HepG2 (cell line): ENCODE measurements around the gene DPEP3. TPM values are rescaled to one million over a fixed set of nuclear protein-coding genes. Genes with fewer than 3 reads are reported as not detected.

ENCODE experiments used
- ATAC-seq: fragments of 200-7000 bp; cut with Tn5 transposase; 3 replicates; pipeline ENCODE4 v1.9.1; 2020; ENCODE audit warnings: mild to moderate bottlenecking, moderate library complexity
- BruUV-seq: library from RNA; stranded (reverse); fragments of 400-500 nt; replicated peaks from 2 replicates; lab custom pipeline; 2021; lab: Mats Ljungman, UMichigan
- CTCF ChIA-PET: fragments of 300-600 bp; formaldehyde crosslinking; extraction: SDS; loops from one replicate; lab custom pipeline; 2021; ENCODE audit warnings: low total read pairs, inconsistent platforms, low intra/inter-chr PET ratio; lab: Yijun Ruan, JAX
- POLR2A ChIA-PET: fragments of 350-600 bp; sonication (Branson Sonifier 250); formaldehyde crosslinking; loops from one replicate; lab custom pipeline; 2020; ENCODE audit warnings: antibody characterized with exemption, inconsistent platforms; lab: Yijun Ruan, JAX
- DNase-seq: peaks from one replicate; pipeline ENCODE4 v3.0.0-alpha.2; 2015; ENCODE audit warnings: low spot score
- FAIRE-seq: peaks from 3 replicates; lab custom pipeline; 2011; peaks lifted over from hg19 to GRCh38; lab: Jason Lieb, UNC
- H2AFZ ChIP-seq: one replicate; pipeline ENCODE4 v1.6.1; 2011; ENCODE audit warnings: low read length, inconsistent platforms
- H3K27ac ChIP-seq: fragments of 300-600 bp; 3 replicates; pipeline ENCODE4 v1.8.0; 2011; ENCODE audit warnings: mixed run types, mild to moderate bottlenecking, mixed read lengths, low read length, inconsistent platforms; ENCODE audit not compliant: insufficient read depth; ENCODE audit errors: extremely low read length
- H3K27me3 ChIP-seq, 2 experiments: fragments of 200-600 bp in 1 of 2; 2 replicates in 1 of 2; 3 replicates in 1 of 2; pipeline versions ENCODE4 v1.6.0 to v1.8.0; 2011; ENCODE audit warnings: low read length in 2 of 2, mild to moderate bottlenecking in 2 of 2, moderate library complexity in 2 of 2, inconsistent platforms in 1 of 2; ENCODE audit not compliant: insufficient read depth in 2 of 2, control insufficient read depth in 1 of 2
- H3K36me3 ChIP-seq, 2 experiments: fragments of 200-600 bp in 1 of 2; replicated peaks in 1 of 2; 2 replicates in 1 of 2; 3 replicates in 1 of 2; pipeline versions ENCODE4 v1.5.1 to v1.8.0; 2011; ENCODE audit warnings: low read length in 2 of 2, inconsistent platforms in 1 of 2; ENCODE audit not compliant: insufficient read depth in 2 of 2, control insufficient read depth in 1 of 2
- H3K4me1 ChIP-seq: 2 replicates; pipeline ENCODE4 v1.5.1; 2012; ENCODE audit warnings: low read length, inconsistent platforms; ENCODE audit not compliant: insufficient read depth
- H3K4me2 ChIP-seq: 2 replicates; pipeline ENCODE4 v1.6.0; 2011; ENCODE audit warnings: low read depth, low read length, inconsistent platforms
- H3K4me3 ChIP-seq, 3 experiments: fragments of 200-600 bp in 1 of 3; sonication (generic), shearing (Covaris generic) in 1 of 3; replicated peaks in 1 of 3; 2 replicates each; pipeline ENCODE4 v1.5.1; 2011 to 2016; ENCODE audit warnings: low read length in 3 of 3, inconsistent platforms in 2 of 3, low read depth in 2 of 3, mild to moderate bottlenecking in 2 of 3, control low read depth in 1 of 3, mixed read lengths in 1 of 3; ENCODE audit not compliant: insufficient read depth in 1 of 3
- H3K79me2 ChIP-seq: one replicate; pipeline ENCODE4 v1.6.1; 2011; ENCODE audit warnings: low read length, inconsistent platforms; ENCODE audit not compliant: insufficient read depth
- H3K9ac ChIP-seq: 2 replicates; pipeline ENCODE4 v1.6.0; 2011; ENCODE audit warnings: mild to moderate bottlenecking, low read depth, low read length, inconsistent platforms; ENCODE audit not compliant: insufficient read depth
- H3K9me3 ChIP-seq: 2 replicates; pipeline ENCODE4 v1.5.1; 2012; ENCODE audit warnings: mild to moderate bottlenecking, low read length
- H4K20me1 ChIP-seq: 2 replicates; pipeline ENCODE4 v1.6.0; 2011; ENCODE audit warnings: inconsistent platforms, mild to moderate bottlenecking, low read length, moderate library complexity; ENCODE audit not compliant: insufficient read depth
- AKAP8 ChIP-seq: sonication (generic); formaldehyde crosslinking; IDR thresholded peaks from 2 replicates; pipeline ENCODE4 v1.5.1; 2020; ENCODE audit warnings: mild to moderate bottlenecking, missing genetic modification reagents
- BHLHE40 ChIP-seq: IDR thresholded peaks from 2 replicates; pipeline ENCODE4 v1.6.1; 2011; ENCODE audit warnings: low read length, improper control_type of control experiment
- FOXA1 ChIP-seq, 2 experiments: fragments of 450-650 bp in 1 of 2; sonication (generic) in 1 of 2; formaldehyde crosslinking in 1 of 2; IDR thresholded peaks; 2 replicates each; pipeline versions ENCODE4 v1.4.0 to v1.6.1; 2016 to 2020; ENCODE audit warnings: missing genetic modification reagents in 1 of 2
- GATAD1 ChIP-seq: IDR thresholded peaks from 2 replicates; pipeline ENCODE4 v1.6.1; 2016; ENCODE audit warnings: missing genetic modification reagents, missing compliant biosample characterization
- KDM3A ChIP-seq: IDR thresholded peaks from 2 replicates; pipeline ENCODE4 v1.6.1; 2018; ENCODE audit warnings: low read depth, missing compliant biosample characterization
- MEIS2 ChIP-seq: sonication (generic); formaldehyde crosslinking; IDR thresholded peaks from 2 replicates; pipeline ENCODE4 v1.9.0; 2021; ENCODE audit warnings: mild to moderate bottlenecking, missing genetic modification reagents
- SIX4 ChIP-seq: sonication (generic); formaldehyde crosslinking; IDR thresholded peaks from 2 replicates; pipeline ENCODE4 v1.4.0; 2020; ENCODE audit warnings: missing genetic modification reagents
- SMARCE1 ChIP-seq: fragments of 450-650 bp; IDR thresholded peaks from 2 replicates; pipeline ENCODE4 v1.6.1; 2017; ENCODE audit warnings: borderline replicate concordance
- SOX6 ChIP-seq, 2 experiments: fragments of 450-650 bp in 1 of 2; sonication (generic) in 1 of 2; formaldehyde crosslinking in 1 of 2; IDR thresholded peaks; 2 replicates each; pipeline versions ENCODE4 v1.4.0 to v1.6.1; 2017 to 2020; ENCODE audit warnings: antibody characterized with exemption in 1 of 2, mild to moderate bottlenecking in 1 of 2, missing genetic modification reagents in 1 of 2
- TOE1 ChIP-seq: sonication (generic); formaldehyde crosslinking; IDR thresholded peaks from 2 replicates; pipeline ENCODE4 v1.4.0; 2020; ENCODE audit warnings: mild to moderate bottlenecking, missing genetic modification reagents
- ZNF382 ChIP-seq: sonication (generic); formaldehyde crosslinking; IDR thresholded peaks from 2 replicates; pipeline ENCODE4 v1.5.0; 2020; ENCODE audit warnings: missing genetic modification reagents, mild to moderate bottlenecking, borderline replicate concordance
- ZNF83 ChIP-seq: sonication (generic); formaldehyde crosslinking; IDR thresholded peaks from 2 replicates; pipeline ENCODE4 v1.4.0; 2020; ENCODE audit warnings: missing genetic modification reagents, mild to moderate bottlenecking, borderline replicate concordance
- ZSCAN9 ChIP-seq: IDR thresholded peaks from 2 replicates; pipeline ENCODE4 v1.6.1; 2016; ENCODE audit warnings: borderline replicate concordance
- WGBS: methylation state at CpG from one replicate; pipeline ENCODE4 v1.1.6; 2017; ENCODE audit warnings: low lambda C conversion rate; 5-methylcytosine and 5-hydroxymethylcytosine counted together
- in situ Hi-C: cut with HindIII; loops from 2 replicates; pipeline ENCODE4 v1.10.0; 2017; ENCODE audit warnings: low pct_unique_long_range_greater_than_20kb; ENCODE audit not compliant: extremely low pct_ligation_motif_present
- intact Hi-C: fragments of 100-400 bp; cut with micrococcal nuclease; formaldehyde crosslinking; loops from one replicate; pipeline ENCODE4 v1.10.0; 2022; ENCODE audit not compliant: unreplicated experiment
- polyA plus RNA-seq, 8 experiments: library from polyadenylated mRNA; depleted of rRNA in 3 of 8; stranded (reverse) in 7 of 8; unstranded in 1 of 8; fragments of >200 nt; fragmentation: Illumina TruSeq in 4 of 8; extraction: Trizol in 4 of 8; gene quantifications; 2 replicates each; pipeline versions ENCODE4 v1.2.1 to v1.2.3, GENCODE V29; 2011 to 2016; ENCODE audit warnings: low read depth in 4 of 8, missing spikeins in 1 of 8, mixed read lengths in 1 of 8; ENCODE audit not compliant: insufficient read depth in 1 of 8
- total RNA-seq, 5 experiments: library from RNA; depleted of rRNA; stranded (reverse); fragments of >200 nt; fragmentation: Illumina TruSeq; extraction: Trizol; gene quantifications; 2 replicates each; pipeline ENCODE4 v1.2.3, GENCODE V29; 2016; ENCODE audit warnings: low read depth in 1 of 5
- TF ChIP-seq, protein P1 (sequence below): sonication (generic); formaldehyde crosslinking; IDR thresholded peaks from 2 replicates; pipeline ENCODE4 v1.8.1; 2022; ENCODE audit warnings: mild to moderate bottlenecking, missing genetic modification reagents
- TF ChIP-seq, protein P2 (sequence below): sonication (generic); formaldehyde crosslinking; IDR thresholded peaks from 2 replicates; pipeline ENCODE4 v1.5.0; 2020; ENCODE audit warnings: missing genetic modification reagents
- TF ChIP-seq, protein P3 (sequence below): sonication (generic); formaldehyde crosslinking; IDR thresholded peaks from 2 replicates; pipeline ENCODE4 v1.4.0; 2020; ENCODE audit warnings: missing genetic modification reagents, borderline replicate concordance

Gene DPEP3
- total and polyA plus RNA-seq, 2 of the 13 experiments (the other 11 are each of a cell fraction or from before 2014, with no cell fraction given), result not detected

DNA sequence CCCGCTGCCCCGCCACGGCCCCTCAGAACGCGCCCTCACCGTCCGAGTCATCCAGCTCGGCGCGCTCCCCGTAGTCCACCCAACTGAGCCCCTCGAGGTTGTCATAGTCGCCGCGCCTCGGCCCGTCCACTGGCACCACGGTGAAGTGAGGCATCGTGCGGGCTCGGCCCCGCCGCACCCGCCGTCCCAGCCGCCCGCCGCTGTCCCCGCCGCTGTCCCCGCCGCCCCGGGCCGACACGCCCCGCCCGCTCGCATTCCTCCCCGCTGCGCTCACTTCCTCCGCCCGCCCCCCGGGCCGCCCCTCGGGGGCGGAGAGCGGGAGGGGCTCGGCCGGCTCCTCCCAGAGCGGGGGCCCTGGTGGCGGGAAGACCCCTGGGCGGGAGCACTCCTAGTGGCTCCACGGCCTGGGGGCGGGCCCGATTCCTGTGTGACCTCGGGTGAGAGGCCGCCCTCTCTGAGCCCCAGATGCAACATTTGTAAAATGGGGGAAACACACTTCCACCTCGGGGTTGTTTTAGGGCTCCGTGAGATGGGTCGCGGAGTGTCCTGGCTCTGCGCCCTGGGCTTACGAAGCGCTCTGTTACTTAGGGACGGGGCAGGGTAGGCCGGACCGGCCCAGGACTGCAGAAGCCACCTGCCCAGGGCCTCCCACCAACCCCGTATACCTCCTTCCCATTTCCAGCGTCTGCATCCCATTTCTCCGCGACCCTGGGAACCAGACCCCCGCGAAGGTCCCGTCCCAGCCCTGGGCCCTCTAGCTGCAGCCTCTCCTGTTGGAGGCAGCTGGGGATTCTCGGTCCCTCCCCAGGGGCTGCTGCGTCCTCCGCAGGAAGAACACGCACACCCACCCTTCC, 11.7 kb downstream of the DPEP3 start, which contains the start of gene SLC12A4:
SLC12A4 (minus strand) TSS at position 238 of the 854 bp plus-strand sequence; CDS start at position 154, 84 bp downstream.
- H3K27ac ChIP-seq, result peak within 1 kb of the TSS; percentile 92
- no peaks in the 10 kb centered on the region for H3K9me3 ChIP-seq
- ATAC-seq (peak; percentile 73), FAIRE-seq (no peak), DNase-seq (peak; percentile 86)
- peak within 1 kb of the TSS; percentile 92 for H3K4me2 ChIP-seq
- H3K36me3 ChIP-seq, result no peaks in the 10 kb centered on the region; a peak in 1 of 5 replicates
- BruUV-seq, result TSS peak; percentile 67
- intact Hi-C loops, result loop anchor here (2.0 kb wide), 1 partner anchor 26 kb away; no protein-coding TSS in a partner anchor
- peak within 1 kb of the TSS; percentile 89 to 91 (median 90) for H3K4me3 ChIP-seq
- peak within 1 kb of the TSS; percentile 97 for H3K9ac ChIP-seq
- H3K79me2 ChIP-seq, result peaks cover 51% of the 10 kb centered on the region
- in situ Hi-C loops, result no loop called here
- H2AFZ ChIP-seq, result no peak within 1 kb of the TSS
- peaks cover 11% of the 10 kb centered on the region for H4K20me1 ChIP-seq
- ChIA-PET CTCF (interaction anchor here (1.8 kb wide), 1 partner anchor 25 kb away, joined by 3 read pairs; no protein-coding TSS in a partner anchor), POLR2A (interaction anchor here (0.7 to 12.9 kb wide), 8 partner anchors 9 to 72 kb away, joined by 4 to 226 read pairs (median 12); partner anchors contain the start of genes DDX28, DUS2, LCAT and PSMB10)
- H3K27me3 ChIP-seq, result no peaks in the 10 kb centered on the region; a peak in 1 of 5 replicates
- WGBS, result 0% methylated on average over 20 of the region's 78 CpGs
- H3K4me1 ChIP-seq, result peaks cover 57% of the 10 kb centered on the region
- TF ChIP-seq GATAD1 (peak; percentile 71), SOX6 (IDR thresholded peaks at IDR 0.05) (no peak), SOX6 (CRISPR knock-in tag; IDR thresholded peaks at IDR 0.05) (peak; percentile 30; the same call in 1 of the 2 replicates), AKAP8 (peak; percentile 42; the same call in 1 of the 2 replicates), FOXA1 (IDR thresholded peaks at IDR 0.05) (no peak), FOXA1 (CRISPR knock-in tag; IDR thresholded peaks at IDR 0.05) (no peak), TOE1 (CRISPR knock-in tag) (no peak), SMARCE1 (no peak), KDM3A (CRISPR knock-in tag) (no peak; the same call in none of the 2 replicates), ZNF382 (CRISPR knock-in tag) (no peak), ZSCAN9 (no peak; the same call in 1 of the 2 replicates), SIX4 (no peak), ZNF83 (0 out of 2 replicates have a peak, but pooled peaks have one; percentile 62), BHLHE40 (0 out of 2 replicates have a peak, but pooled peaks have one; percentile 37), MEIS2 (CRISPR knock-in tag) (peak; percentile 66)
- TF ChIP-seq, protein P1, sequence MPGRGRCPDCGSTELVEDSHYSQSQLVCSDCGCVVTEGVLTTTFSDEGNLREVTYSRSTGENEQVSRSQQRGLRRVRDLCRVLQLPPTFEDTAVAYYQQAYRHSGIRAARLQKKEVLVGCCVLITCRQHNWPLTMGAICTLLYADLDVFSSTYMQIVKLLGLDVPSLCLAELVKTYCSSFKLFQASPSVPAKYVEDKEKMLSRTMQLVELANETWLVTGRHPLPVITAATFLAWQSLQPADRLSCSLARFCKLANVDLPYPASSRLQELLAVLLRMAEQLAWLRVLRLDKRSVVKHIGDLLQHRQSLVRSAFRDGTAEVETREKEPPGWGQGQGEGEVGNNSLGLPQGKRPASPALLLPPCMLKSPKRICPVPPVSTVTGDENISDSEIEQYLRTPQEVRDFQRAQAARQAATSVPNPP (CRISPR knock-in tag), result peak; percentile 90; the same call in 1 of the 2 replicates
- TF ChIP-seq, protein P2, sequence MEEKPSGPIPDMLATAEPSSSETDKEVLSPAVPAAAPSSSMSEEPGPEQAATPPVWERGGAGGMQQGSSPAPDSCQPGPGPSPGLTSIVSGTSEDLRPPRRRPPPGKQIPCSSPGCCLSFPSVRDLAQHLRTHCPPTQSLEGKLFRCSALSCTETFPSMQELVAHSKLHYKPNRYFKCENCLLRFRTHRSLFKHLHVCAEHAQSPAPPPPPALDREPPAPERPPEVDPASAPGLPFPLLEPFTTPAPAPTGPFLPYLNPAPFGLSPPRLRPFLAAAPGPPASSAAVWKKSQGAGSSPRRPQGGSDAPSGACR (CRISPR knock-in tag), result peak; percentile 75; the same call in 1 of the 2 replicates
- TF ChIP-seq, protein P3, sequence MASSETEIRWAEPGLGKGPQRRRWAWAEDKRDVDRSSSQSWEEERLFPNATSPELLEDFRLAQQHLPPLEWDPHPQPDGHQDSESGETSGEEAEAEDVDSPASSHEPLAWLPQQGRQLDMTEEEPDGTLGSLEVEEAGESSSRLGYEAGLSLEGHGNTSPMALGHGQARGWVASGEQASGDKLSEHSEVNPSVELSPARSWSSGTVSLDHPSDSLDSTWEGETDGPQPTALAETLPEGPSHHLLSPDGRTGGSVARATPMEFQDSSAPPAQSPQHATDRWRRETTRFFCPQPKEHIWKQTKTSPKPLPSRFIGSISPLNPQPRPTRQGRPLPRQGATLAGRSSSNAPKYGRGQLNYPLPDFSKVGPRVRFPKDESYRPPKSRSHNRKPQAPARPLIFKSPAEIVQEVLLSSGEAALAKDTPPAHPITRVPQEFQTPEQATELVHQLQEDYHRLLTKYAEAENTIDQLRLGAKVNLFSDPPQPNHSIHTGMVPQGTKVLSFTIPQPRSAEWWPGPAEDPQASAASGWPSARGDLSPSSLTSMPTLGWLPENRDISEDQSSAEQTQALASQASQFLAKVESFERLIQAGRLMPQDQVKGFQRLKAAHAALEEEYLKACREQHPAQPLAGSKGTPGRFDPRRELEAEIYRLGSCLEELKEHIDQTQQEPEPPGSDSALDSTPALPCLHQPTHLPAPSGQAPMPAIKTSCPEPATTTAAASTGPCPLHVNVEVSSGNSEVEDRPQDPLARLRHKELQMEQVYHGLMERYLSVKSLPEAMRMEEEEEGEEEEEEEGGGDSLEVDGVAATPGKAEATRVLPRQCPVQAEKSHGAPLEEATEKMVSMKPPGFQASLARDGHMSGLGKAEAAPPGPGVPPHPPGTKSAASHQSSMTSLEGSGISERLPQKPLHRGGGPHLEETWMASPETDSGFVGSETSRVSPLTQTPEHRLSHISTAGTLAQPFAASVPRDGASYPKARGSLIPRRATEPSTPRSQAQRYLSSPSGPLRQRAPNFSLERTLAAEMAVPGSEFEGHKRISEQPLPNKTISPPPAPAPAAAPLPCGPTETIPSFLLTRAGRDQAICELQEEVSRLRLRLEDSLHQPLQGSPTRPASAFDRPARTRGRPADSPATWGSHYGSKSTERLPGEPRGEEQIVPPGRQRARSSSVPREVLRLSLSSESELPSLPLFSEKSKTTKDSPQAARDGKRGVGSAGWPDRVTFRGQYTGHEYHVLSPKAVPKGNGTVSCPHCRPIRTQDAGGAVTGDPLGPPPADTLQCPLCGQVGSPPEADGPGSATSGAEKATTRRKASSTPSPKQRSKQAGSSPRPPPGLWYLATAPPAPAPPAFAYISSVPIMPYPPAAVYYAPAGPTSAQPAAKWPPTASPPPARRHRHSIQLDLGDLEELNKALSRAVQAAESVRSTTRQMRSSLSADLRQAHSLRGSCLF (CRISPR knock-in tag), result no peak
